Inferior parietal cortex (tissue), 1 donor: ENCODE data around the gene MIEN1.
"Not testable (repeated sequence)": the region's sequence is repeated elsewhere in the genome, so short reads cannot be mapped to it uniquely, and the experiment has no call there.

ENCODE experiments used
- DNase-seq: peaks from one replicate; pipeline ENCODE4 v3.0.0-alpha.2; 2016; ENCODE audit errors: extremely low spot score

MIEN1 gene

GRCh38 chr17:39739885-39740356 is 9.6 kb upstream of the MIEN1 start:
- DNase-seq = no peak

DNA sequence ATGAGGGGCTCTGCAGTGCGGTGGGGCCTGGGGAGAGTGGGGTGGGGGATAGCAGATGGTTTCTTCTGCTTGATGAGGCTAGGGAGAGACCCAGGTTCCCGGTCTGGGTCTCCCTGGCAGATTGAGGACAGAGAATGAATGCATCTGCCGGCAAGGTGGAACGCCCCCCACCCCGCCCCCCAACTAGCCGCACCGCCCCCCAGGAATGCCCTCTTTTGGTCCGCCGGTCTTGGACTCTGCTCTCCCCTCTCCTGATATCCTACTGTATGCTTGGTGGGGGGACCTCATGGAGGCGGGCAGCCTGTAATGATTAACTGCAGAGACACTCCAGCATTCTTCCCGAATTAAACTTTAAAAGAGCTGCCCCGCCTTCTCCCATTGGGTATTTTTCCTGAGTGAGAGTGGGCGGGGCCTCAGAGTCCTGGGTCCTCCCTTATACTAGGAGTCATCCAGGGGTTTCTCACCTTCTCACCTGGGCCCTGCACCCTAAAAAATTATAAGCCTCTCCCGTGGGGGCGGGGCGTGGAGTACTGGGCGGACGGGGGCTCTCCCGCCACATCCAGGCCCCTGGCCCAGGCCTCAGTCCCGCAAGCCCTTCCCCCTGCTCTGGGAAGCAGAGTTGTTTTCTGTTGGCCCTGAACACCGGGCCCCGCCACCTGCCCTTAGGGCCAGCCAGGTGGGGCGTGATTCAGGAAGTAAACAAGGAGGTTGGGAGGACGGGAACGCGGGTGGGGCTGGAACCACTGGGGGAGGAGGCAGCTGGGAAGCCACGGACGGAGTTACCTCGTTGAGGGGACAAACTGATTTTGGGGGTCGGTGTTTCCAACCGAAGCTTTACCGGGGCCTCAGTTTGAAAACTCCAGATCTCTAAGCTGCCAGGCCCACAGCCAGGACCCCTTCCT is 8.9 kb upstream of the MIEN1 start:
- DNase-seq = no peak

GRCh38 chr17:39738568-39738901 is 8.2 kb upstream of the MIEN1 start:
- DNase-seq = no peak

- DNase-seq = no peak
Observed at GRCh38 chr17:39737760-39738567, 7.6 kb upstream of the MIEN1 start, which contains the start of gene GRB7. Gene GRB7, plus strand, starts transcription at chr17:39737938. Its CDS starts 4,364 bp downstream, at chr17:39742302.

- no peak for DNase-seq
Observed at GRCh38 chr17:39737206-39737759, 7.0 kb upstream of the MIEN1 start.

GRCh38 chr17:39736319-39737165 is 6.2 kb upstream of the MIEN1 start:
- DNase-seq = no peak

DNA sequence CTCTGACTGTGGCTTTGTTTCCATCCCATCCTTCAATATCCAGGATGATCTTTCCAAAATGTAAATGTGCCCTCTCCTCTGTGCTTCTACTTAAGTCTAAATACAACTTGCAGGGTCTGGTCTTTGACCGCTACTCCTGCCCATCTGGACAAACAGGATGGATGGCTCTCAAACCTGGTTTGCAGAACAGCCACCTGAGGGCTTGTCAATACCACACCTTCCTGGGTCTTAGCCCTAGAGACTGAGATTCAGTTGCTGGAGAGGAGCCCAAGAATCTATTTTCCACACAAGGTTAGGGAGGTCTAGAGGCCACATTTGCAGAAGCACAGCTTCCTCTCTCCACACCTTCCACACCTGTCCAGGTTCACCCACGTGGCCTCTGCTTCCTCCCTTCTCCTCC is 5.5 kb upstream of the MIEN1 start:
- DNase-seq = no peak

GRCh38 chr17:39732586-39732985 is 2.3 kb upstream of the MIEN1 start:
- DNase-seq = no peak

GRCh38 chr17:39729280-39729851 is 966 bp downstream of the MIEN1 start:
- no peak for DNase-seq

DNA sequence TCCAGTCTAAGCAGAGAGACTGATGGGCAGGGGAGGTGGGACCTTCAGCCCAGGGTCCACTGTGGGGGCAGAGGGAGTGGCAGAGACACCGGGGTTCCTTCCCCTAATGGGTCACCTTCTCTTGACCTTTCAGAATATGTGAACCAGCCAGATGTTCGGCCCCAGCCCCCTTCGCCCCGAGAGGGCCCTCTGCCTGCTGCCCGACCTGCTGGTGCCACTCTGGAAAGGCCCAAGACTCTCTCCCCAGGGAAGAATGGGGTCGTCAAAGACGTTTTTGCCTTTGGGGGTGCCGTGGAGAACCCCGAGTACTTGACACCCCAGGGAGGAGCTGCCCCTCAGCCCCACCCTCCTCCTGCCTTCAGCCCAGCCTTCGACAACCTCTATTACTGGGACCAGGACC is 2.8 kb downstream of the MIEN1 start:
- DNase-seq = no peak

GRCh38 chr17:39726617-39727016 is 3.7 kb downstream of the MIEN1 start:
- DNase-seq = no peak

DNA sequence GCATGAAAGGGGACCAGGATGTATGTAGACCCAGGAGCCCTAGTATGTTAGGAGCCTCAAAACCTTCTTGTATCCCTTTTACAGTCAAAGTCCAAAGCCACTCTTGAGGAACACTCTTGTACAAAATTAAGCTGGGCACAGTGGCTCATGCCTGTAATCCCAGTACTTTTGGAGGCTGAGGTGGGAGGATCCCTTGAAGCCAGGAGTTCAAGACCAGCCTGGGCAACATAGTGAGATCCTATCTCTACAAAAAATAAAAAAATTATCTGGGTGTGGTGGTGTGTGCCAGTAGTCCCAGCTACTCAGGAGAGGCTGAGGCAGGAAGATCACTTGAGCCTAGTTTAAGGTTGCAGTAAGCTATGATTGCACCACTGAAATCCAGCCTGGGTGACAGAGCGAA is 4.4 kb downstream of the MIEN1 start:
- DNase-seq = not testable (repeated sequence)

- DNase-seq = no peak
Observed at GRCh38 chr17:39724731-39725130, 5.6 kb downstream of the MIEN1 start.

DNA sequence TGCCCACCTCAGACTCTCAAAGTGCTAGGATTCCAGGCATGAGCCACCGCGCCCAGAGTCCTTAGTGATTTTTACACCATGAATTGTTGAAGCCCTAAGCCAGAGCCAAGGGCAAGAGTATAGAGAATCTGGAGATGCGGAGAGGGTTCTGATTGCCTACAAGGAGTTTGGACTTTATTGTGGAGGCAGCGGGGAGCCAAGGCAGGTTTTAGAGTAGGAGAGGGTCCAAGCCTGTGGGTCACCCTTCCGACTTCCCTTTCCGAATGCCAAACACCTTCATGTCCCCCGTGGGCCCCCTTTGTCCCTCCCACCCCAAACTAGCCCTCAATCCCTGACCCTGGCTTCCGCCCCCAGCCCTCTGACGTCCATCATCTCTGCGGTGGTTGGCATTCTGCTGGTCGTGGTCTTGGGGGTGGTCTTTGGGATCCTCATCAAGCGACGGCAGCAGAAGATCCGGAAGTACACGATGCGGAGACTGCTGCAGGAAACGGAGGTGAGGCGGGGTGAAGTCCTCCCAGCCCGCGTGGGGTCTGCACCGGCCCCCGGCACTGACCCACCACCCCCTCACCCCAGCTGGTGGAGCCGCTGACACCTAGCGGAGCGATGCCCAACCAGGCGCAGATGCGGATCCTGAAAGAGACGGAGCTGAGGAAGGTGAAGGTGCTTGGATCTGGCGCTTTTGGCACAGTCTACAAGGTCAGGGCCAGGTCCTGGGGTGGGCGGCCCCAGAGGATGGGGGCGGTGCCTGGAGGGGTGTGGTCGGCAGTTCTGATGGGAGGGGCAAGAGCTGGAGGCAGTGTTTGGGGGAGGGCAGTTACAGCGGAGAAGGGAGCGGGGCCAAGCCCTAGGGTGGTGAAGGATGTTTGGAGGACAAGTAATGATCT is 7.1 kb downstream of the MIEN1 start:
- no peak for DNase-seq

- no peak for DNase-seq
Observed at GRCh38 chr17:39722104-39722503, 8.2 kb downstream of the MIEN1 start.

DNA sequence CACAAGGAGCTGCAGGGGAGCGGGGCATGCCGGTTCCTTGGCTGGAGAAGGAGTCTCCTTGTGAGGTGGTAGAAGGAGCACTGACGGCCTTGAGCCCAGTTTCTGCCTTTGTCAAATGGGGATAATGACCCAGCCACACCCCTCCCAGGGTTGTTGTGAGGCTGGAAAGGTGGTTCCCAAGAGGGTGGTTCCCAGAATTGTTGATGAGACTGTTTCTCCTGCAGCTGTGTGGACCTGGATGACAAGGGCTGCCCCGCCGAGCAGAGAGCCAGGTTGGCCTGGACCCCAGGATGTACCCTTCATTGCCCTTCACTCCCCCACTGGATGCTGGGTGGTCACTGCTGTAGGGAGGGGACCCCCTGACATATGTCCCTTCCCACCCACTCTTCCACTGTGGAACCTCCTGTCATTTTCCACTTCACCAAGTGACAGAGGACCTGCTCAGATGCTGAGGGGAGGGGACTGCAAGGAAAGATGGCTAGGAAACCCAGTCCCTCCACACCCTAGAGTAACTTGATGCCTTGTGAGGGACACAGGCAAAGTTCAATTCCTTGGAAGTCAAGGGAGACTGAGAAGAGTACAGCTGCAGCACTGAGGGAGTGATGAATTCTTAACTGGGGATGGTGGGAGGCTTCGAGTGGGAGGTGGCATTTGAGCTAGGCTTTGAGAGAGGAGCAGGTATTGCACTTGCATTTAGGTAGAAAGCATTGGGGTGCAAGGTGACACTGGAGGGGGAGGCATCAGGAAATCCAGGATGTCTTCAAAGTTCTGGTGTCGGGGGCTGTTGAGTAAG is 10.6 kb downstream of the MIEN1 start:
- DNase-seq = no peak

- no peak for DNase-seq
Observed at GRCh38 chr17:39717660-39718059, 12.7 kb downstream of the MIEN1 start.

DNA sequence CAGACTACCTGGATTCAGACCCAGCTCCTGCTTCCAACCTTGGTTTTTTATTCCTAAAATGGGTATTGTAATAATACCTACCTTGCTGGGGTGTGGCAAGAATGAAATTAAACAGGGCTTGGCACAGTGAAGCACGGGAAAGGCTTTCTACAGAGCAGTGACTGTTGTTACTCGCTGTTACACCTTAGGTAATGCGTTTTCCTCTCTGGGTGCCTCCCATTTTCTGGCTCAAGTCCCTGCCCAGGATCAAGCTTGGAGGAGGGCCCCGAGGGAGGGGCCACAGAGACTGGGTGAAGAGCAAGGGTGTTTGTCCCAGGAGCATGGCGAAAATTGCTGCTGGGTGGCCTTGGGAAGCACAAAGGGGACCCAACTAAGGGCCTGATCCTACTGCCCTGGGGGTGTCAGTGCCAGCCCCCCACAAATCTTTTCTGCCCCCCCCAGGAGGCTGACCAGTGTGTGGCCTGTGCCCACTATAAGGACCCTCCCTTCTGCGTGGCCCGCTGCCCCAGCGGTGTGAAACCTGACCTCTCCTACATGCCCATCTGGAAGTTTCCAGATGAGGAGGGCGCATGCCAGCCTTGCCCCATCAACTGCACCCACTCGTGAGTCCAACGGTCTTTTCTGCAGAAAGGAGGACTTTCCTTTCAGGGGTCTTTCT is 13.3 kb downstream of the MIEN1 start:
- DNase-seq = no peak
